HepG2 (cell line): ENCODE measurements around the gene GRB2. TPM values are rescaled to one million over a fixed set of nuclear protein-coding genes. Genes with fewer than 3 reads are reported as not detected.
A peak's percentile ranks its signal among the peaks of the same experiment; 100 is the strongest.

ENCODE experiments used
- ATF1 ChIP-seq: IDR thresholded peaks from 2 replicates; pipeline ENCODE4 v1.6.1; 2016; ENCODE audit warnings: mild to moderate bottlenecking, control low read depth
- BRD4 ChIP-seq: sonication (generic); formaldehyde crosslinking; IDR thresholded peaks from 2 replicates; pipeline ENCODE4 v1.4.0; 2020; ENCODE audit warnings: missing genetic modification reagents
- DPF2 ChIP-seq: sonication (generic); formaldehyde crosslinking; IDR thresholded peaks from 2 replicates; pipeline ENCODE4 v1.4.0; 2020; ENCODE audit warnings: mild to moderate bottlenecking, low read depth, missing genetic modification reagents, borderline replicate concordance
- ISX ChIP-seq: sonication (generic); formaldehyde crosslinking; conservative IDR thresholded peaks from 2 replicates; pipeline ENCODE4 v1.5.0; 2020; ENCODE audit warnings: missing genetic modification reagents
- JUNB ChIP-seq: sonication (generic); formaldehyde crosslinking; IDR thresholded peaks from 2 replicates; pipeline ENCODE4 v1.8.0; 2022; ENCODE audit warnings: missing genetic modification reagents, mild to moderate bottlenecking, borderline replicate concordance
- NR1H2 ChIP-seq: sonication (generic); formaldehyde crosslinking; IDR thresholded peaks from 2 replicates; pipeline ENCODE4 v1.8.1; 2022; ENCODE audit warnings: low read depth, missing genetic modification reagents, borderline replicate concordance
- PAX8 ChIP-seq: sonication (generic); formaldehyde crosslinking; IDR thresholded peaks from 2 replicates; pipeline ENCODE4 v1.8.0; 2022; ENCODE audit warnings: mild to moderate bottlenecking, missing genetic modification reagents, borderline replicate concordance
- RAD51 ChIP-seq: fragments of 450-650 bp; IDR thresholded peaks from 2 replicates; pipeline ENCODE4 v1.6.1; 2016; ENCODE audit warnings: borderline replicate concordance
- SMYD3 ChIP-seq: sonication (generic); formaldehyde crosslinking; IDR thresholded peaks from 2 replicates; pipeline ENCODE4 v1.8.1; 2023; ENCODE audit warnings: mild to moderate bottlenecking, missing genetic modification reagents
- SNAPC2 ChIP-seq: sonication (generic); formaldehyde crosslinking; IDR thresholded peaks from 2 replicates; pipeline ENCODE4 v1.8.1; 2022; ENCODE audit warnings: mild to moderate bottlenecking, missing genetic modification reagents
- SP5 ChIP-seq: IDR thresholded peaks from 2 replicates; pipeline ENCODE4 v1.6.1; 2016; ENCODE audit warnings: low read depth, borderline replicate concordance
- TEAD2 ChIP-seq: sonication (generic); formaldehyde crosslinking; IDR thresholded peaks from 2 replicates; pipeline ENCODE4 v1.9.0; 2021; ENCODE audit warnings: missing genetic modification reagents
- ZKSCAN5 ChIP-seq: sonication (generic); formaldehyde crosslinking; IDR thresholded peaks from 2 replicates; pipeline ENCODE4 v1.5.1; 2020; ENCODE audit warnings: mild to moderate bottlenecking, missing genetic modification reagents
- ZNF589 ChIP-seq: sonication (generic); formaldehyde crosslinking; conservative IDR thresholded peaks from 2 replicates; pipeline ENCODE4 v1.8.0; 2022; ENCODE audit warnings: mild to moderate bottlenecking, moderate library complexity, missing genetic modification reagents
- ZNF616 ChIP-seq: sonication (generic); formaldehyde crosslinking; IDR thresholded peaks from 2 replicates; pipeline ENCODE4 v1.5.0; 2020; ENCODE audit warnings: low read depth, mild to moderate bottlenecking, missing genetic modification reagents
- ZNF660 ChIP-seq: sonication (generic); formaldehyde crosslinking; IDR thresholded peaks from 2 replicates; pipeline ENCODE4 v1.5.1; 2020; ENCODE audit warnings: mild to moderate bottlenecking, low read depth, missing genetic modification reagents, borderline replicate concordance
- ZSCAN29 ChIP-seq: sonication (generic); formaldehyde crosslinking; conservative IDR thresholded peaks from 2 replicates; pipeline ENCODE4 v1.4.0; 2020; ENCODE audit warnings: mild to moderate bottlenecking, missing genetic modification reagents
- polyA plus RNA-seq, 8 experiments: library from polyadenylated mRNA; depleted of rRNA in 3 of 8; stranded (reverse) in 7 of 8; unstranded in 1 of 8; fragments of >200 nt; fragmentation: Illumina TruSeq in 4 of 8; extraction: Trizol in 4 of 8; gene quantifications; 2 replicates each; pipeline versions ENCODE4 v1.2.1 to v1.2.3, GENCODE V29; 2011 to 2016; ENCODE audit warnings: low read depth in 4 of 8, missing spikeins in 1 of 8, mixed read lengths in 1 of 8; ENCODE audit not compliant: insufficient read depth in 1 of 8
- total RNA-seq, 5 experiments: library from RNA; depleted of rRNA; stranded (reverse); fragments of >200 nt; fragmentation: Illumina TruSeq; extraction: Trizol; gene quantifications; 2 replicates each; pipeline ENCODE4 v1.2.3, GENCODE V29; 2016; ENCODE audit warnings: low read depth in 1 of 5
- TF ChIP-seq, protein P1 (sequence below): sonication (generic); formaldehyde crosslinking; IDR thresholded peaks from 2 replicates; pipeline ENCODE4 v1.4.0; 2020; ENCODE audit warnings: mild to moderate bottlenecking, missing genetic modification reagents, borderline replicate concordance
- TF ChIP-seq, protein P2 (sequence below): sonication (generic); formaldehyde crosslinking; conservative IDR thresholded peaks from 2 replicates; pipeline ENCODE4 v1.8.1; 2023; ENCODE audit warnings: missing genetic modification reagents
- TF ChIP-seq, protein P3 (sequence below): sonication (generic); formaldehyde crosslinking; IDR thresholded peaks from 2 replicates; pipeline ENCODE4 v1.8.1; 2023; ENCODE audit warnings: mild to moderate bottlenecking, missing genetic modification reagents

GRB2 gene
- total and polyA plus RNA-seq, 2 of the 13 experiments (the other 11 are each of a cell fraction or from before 2014, with no cell fraction given): 84.6 to 92.3 TPM

DNA sequence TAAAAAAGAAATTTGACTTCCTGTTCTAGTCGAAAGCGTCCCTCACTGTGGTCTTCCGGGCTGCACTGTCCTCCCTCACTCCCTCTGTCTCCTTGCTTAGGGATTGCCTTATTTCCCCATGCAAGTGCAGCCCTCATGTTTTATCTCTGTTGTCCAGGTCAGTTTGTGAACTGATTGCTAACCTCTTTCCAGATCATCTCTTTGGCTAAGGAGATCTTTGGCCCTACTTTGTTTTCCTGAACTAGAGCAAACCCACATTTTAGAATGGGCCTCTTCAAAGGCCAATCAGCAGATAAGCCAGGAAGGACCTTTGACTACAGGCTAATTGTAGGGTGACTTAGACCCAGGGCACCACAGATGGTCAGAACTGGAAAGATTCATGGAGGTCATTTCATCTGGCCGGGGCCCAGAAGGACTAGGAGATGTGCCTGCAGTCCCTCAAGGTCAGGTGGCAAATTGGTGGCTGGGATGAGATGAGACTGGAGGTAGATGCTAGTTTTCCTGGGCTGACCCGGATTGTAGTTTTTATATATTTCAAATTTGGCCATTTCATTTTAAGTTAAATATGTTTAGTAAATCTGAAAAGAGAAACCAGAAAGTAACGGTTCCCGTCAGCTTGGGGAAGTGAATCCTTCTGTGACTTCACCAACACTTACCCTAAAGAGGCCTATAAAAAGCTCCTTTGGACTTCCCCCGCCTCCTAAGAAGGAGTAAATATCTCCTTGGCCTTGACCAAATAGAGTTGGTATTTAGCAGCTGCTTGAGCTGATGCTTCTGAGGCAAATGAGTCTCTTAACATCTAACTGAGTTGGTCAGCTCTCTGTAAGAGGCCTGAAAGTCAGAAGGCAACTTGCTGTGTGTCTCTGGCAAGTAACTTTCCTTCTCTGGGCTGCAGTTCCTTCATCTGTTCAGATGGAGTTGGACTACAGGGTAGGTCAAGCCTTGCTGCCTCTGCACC is 110.0 kb downstream of the GRB2 start (continued):
- TF ChIP-seq, protein P1, sequence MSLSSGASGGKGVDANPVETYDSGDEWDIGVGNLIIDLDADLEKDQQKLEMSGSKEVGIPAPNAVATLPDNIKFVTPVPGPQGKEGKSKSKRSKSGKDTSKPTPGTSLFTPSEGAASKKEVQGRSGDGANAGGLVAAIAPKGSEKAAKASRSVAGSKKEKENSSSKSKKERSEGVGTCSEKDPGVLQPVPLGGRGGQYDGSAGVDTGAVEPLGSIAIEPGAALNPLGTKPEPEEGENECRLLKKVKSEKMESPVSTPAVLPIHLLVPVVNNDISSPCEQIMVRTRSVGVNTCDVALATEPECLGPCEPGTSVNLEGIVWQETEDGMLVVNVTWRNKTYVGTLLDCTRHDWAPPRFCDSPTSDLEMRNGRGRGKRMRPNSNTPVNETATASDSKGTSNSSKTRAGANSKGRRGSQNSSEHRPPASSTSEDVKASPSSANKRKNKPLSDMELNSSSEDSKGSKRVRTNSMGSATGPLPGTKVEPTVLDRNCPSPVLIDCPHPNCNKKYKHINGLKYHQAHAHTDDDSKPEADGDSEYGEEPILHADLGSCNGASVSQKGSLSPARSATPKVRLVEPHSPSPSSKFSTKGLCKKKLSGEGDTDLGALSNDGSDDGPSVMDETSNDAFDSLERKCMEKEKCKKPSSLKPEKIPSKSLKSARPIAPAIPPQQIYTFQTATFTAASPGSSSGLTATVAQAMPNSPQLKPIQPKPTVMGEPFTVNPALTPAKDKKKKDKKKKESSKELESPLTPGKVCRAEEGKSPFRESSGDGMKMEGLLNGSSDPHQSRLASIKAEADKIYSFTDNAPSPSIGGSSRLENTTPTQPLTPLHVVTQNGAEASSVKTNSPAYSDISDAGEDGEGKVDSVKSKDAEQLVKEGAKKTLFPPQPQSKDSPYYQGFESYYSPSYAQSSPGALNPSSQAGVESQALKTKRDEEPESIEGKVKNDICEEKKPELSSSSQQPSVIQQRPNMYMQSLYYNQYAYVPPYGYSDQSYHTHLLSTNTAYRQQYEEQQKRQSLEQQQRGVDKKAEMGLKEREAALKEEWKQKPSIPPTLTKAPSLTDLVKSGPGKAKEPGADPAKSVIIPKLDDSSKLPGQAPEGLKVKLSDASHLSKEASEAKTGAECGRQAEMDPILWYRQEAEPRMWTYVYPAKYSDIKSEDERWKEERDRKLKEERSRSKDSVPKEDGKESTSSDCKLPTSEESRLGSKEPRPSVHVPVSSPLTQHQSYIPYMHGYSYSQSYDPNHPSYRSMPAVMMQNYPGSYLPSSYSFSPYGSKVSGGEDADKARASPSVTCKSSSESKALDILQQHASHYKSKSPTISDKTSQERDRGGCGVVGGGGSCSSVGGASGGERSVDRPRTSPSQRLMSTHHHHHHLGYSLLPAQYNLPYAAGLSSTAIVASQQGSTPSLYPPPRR (CRISPR knock-in tag): peak; percentile 97
- TF ChIP-seq ATF1 (CRISPR knock-in tag) (peak; percentile 38; the same call in 1 of the 2 replicates), SNAPC2 (CRISPR knock-in tag) (no peak), ZNF616 (no peak), ISX (CRISPR knock-in tag) (no peak), ZNF660 (no peak), PAX8 (CRISPR knock-in tag) (no peak), JUNB (no peak), NR1H2 (CRISPR knock-in tag) (no peak), SP5 (no peak; the same call in 1 of the 2 replicates), ZSCAN29 (CRISPR knock-in tag) (peak; percentile 95), ZNF589 (CRISPR knock-in tag) (no peak), RAD51 (no peak), SMYD3 (0 out of 2 replicates have a peak, but pooled peaks have one; percentile 13), BRD4 (CRISPR knock-in tag) (no peak; the same call in 1 of the 2 replicates), DPF2 (peak; percentile 86), TEAD2 (CRISPR knock-in tag) (no peak), ZKSCAN5 (CRISPR knock-in tag) (no peak)
- TF ChIP-seq, protein P2, sequence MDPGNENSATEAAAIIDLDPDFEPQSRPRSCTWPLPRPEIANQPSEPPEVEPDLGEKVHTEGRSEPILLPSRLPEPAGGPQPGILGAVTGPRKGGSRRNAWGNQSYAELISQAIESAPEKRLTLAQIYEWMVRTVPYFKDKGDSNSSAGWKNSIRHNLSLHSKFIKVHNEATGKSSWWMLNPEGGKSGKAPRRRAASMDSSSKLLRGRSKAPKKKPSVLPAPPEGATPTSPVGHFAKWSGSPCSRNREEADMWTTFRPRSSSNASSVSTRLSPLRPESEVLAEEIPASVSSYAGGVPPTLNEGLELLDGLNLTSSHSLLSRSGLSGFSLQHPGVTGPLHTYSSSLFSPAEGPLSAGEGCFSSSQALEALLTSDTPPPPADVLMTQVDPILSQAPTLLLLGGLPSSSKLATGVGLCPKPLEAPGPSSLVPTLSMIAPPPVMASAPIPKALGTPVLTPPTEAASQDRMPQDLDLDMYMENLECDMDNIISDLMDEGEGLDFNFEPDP (CRISPR knock-in tag): no peak
- TF ChIP-seq, protein P3, sequence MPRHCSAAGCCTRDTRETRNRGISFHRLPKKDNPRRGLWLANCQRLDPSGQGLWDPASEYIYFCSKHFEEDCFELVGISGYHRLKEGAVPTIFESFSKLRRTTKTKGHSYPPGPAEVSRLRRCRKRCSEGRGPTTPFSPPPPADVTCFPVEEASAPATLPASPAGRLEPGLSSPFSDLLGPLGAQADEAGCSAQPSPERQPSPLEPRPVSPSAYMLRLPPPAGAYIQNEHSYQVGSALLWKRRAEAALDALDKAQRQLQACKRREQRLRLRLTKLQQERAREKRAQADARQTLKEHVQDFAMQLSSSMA (CRISPR knock-in tag): no peak
